Uterus (tissue), 4 donors: Measurements from ENCODE around the gene PARD3. TPM values are rescaled to one million over a fixed set of nuclear protein-coding genes. Genes with fewer than 3 reads are reported as not detected.

ENCODE experiments used
- DNase-seq, 2 donors: peaks; one replicate each; pipeline ENCODE4 v3.0.0-alpha.2; 2019 to 2020
- H3K27ac ChIP-seq, 2 donors: fragments of 200-600 bp; sonication (generic); 1 replicate in 1 of 2; 2 replicates in 1 of 2; pipeline ENCODE4 v1.5.1; 2016 to 2018
- H3K27me3 ChIP-seq, 2 donors: fragments of 200-600 bp; sonication (generic); one replicate each; pipeline ENCODE4 v1.5.1; 2018 to 2019; ENCODE audit warnings: control low read depth in 1 of 2
- H3K36me3 ChIP-seq, 2 donors: fragments of 200-600 bp; sonication (generic); one replicate each; pipeline ENCODE4 v1.5.1; 2019; ENCODE audit warnings: control low read depth in 1 of 2
- H3K4me1 ChIP-seq, 2 donors: fragments of 200-600 bp; sonication (generic); one replicate each; pipeline ENCODE4 v1.5.1; 2018 to 2019; ENCODE audit warnings: control low read depth in 1 of 2
- H3K4me3 ChIP-seq, 2 donors: fragments of 200-600 bp; sonication (generic); 1 replicate in 1 of 2; 2 replicates in 1 of 2; pipeline ENCODE4 v1.5.1; 2018 to 2019; ENCODE audit warnings: mild to moderate bottlenecking in 1 of 2
- H3K9me3 ChIP-seq, 2 donors: fragments of 200-600 bp; sonication (generic); one replicate each; pipeline ENCODE4 v1.5.1; 2019; ENCODE audit warnings: control low read depth in 1 of 2
- POLR2A ChIP-seq, 2 donors: fragments of 450-650 bp; IDR thresholded peaks; one replicate each; pipeline ENCODE4 v1.6.1; 2016; ENCODE audit warnings: antibody characterized with exemption in 2 of 2, mild to moderate bottlenecking in 1 of 2, moderate library complexity in 1 of 2
- intact Hi-C: fragments of 100-400 bp; cut with DNase I; formaldehyde crosslinking; loops from one replicate; pipeline ENCODE4 v1.15.1; 2023; ENCODE audit warnings: low total_unique reads
- total RNA-seq, 4 donors: library from RNA; depleted of rRNA in 3 of 4; stranded (reverse); fragments of >200 nt in 3 of 4; gene quantifications; one replicate each; pipeline versions ENCODE4 v1.1.0 to v1.2.4, GENCODE V29; 2014 to 2023
- TF ChIP-seq, protein P1 (sequence below), 4 experiments: fragments of 200-600 bp in 2 of 4; fragments of 450-650 bp in 2 of 4; sonication (generic) in 2 of 4; IDR thresholded peaks; one replicate each; pipeline ENCODE4 v1.5.1; 2016 to 2019; ENCODE audit warnings: antibody characterized with exemption in 4 of 4, mild to moderate bottlenecking in 2 of 4, moderate library complexity in 1 of 4
- donor health status: DM: yes; HTN: yes; CAD: no.

The PARD3 gene
- total RNA-seq, 4 donors from 2014 or later: 42.1 to 96.1 (median 51.5) TPM

GRCh38 chr10:34644224-34644623 lies 170.9 kb downstream of the PARD3 start:
- Histone ChIP-seq H3K36me3 (no peaks in the 10 kb centered on the region), H3K9me3 (no peaks in the 10 kb centered on the region), H3K27me3 (no peaks in the 10 kb centered on the region), H3K4me3 (no peak overlapping the region), H3K4me1 (no peaks in the 10 kb centered on the region), H3K27ac (no peak overlapping the region)
- intact Hi-C loops: no loop called here
- TF ChIP-seq POLR2A (IDR thresholded peaks at IDR 0.05): no peak
- TF ChIP-seq, protein P1, sequence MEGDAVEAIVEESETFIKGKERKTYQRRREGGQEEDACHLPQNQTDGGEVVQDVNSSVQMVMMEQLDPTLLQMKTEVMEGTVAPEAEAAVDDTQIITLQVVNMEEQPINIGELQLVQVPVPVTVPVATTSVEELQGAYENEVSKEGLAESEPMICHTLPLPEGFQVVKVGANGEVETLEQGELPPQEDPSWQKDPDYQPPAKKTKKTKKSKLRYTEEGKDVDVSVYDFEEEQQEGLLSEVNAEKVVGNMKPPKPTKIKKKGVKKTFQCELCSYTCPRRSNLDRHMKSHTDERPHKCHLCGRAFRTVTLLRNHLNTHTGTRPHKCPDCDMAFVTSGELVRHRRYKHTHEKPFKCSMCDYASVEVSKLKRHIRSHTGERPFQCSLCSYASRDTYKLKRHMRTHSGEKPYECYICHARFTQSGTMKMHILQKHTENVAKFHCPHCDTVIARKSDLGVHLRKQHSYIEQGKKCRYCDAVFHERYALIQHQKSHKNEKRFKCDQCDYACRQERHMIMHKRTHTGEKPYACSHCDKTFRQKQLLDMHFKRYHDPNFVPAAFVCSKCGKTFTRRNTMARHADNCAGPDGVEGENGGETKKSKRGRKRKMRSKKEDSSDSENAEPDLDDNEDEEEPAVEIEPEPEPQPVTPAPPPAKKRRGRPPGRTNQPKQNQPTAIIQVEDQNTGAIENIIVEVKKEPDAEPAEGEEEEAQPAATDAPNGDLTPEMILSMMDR (IDR thresholded peaks at IDR 0.05): no peak
- no peak for DNase-seq

DNA sequence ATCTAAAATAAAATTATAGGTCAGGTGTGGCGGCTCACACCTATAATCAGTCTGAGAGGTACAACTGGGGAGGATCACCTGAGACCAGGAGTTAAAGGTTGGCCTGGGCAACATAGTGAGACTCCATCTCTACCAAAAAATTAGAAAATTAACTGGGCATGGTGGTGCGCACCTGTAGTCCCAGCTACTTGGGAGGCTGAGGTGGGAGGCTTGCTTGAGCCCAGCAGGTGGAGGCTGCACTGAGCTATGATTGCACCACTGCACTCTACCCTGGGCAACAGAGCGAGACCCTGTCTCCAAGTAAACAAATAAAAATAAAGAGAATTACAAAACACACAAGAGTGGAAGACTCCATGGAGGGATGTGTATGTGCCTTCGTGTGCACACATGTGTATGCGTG lies 171.5 kb downstream of the PARD3 start:
- no peak for DNase-seq
- Histone ChIP-seq H3K27ac (no peak overlapping the region), H3K27me3 (no peaks in the 10 kb centered on the region), H3K9me3 (no peaks in the 10 kb centered on the region), H3K4me3 (no peak overlapping the region), H3K36me3 (no peaks in the 10 kb centered on the region), H3K4me1 (no peaks in the 10 kb centered on the region)
- no peak for TF ChIP-seq POLR2A (IDR thresholded peaks at IDR 0.05)
- TF ChIP-seq, protein P1 (IDR thresholded peaks at IDR 0.05): no peak
- intact Hi-C loops: no loop called here

GRCh38 chr10:34641913-34642558 lies 173.1 kb downstream of the PARD3 start:
- no peak for DNase-seq
- no peaks in the 10 kb centered on the region for H3K9me3 ChIP-seq
- H3K27ac ChIP-seq: no peak overlapping the region
- TF ChIP-seq, protein P1 (IDR thresholded peaks at IDR 0.05): no peak
- no peak for TF ChIP-seq POLR2A (IDR thresholded peaks at IDR 0.05)
- H3K36me3 ChIP-seq: no peaks in the 10 kb centered on the region
- H3K4me1 ChIP-seq: peaks cover 0 to 12% of the 10 kb centered on the region in 2 donors
- no peaks in the 10 kb centered on the region for H3K27me3 ChIP-seq
- intact Hi-C loops: no loop called here
- H3K4me3 ChIP-seq: no peak overlapping the region

DNA sequence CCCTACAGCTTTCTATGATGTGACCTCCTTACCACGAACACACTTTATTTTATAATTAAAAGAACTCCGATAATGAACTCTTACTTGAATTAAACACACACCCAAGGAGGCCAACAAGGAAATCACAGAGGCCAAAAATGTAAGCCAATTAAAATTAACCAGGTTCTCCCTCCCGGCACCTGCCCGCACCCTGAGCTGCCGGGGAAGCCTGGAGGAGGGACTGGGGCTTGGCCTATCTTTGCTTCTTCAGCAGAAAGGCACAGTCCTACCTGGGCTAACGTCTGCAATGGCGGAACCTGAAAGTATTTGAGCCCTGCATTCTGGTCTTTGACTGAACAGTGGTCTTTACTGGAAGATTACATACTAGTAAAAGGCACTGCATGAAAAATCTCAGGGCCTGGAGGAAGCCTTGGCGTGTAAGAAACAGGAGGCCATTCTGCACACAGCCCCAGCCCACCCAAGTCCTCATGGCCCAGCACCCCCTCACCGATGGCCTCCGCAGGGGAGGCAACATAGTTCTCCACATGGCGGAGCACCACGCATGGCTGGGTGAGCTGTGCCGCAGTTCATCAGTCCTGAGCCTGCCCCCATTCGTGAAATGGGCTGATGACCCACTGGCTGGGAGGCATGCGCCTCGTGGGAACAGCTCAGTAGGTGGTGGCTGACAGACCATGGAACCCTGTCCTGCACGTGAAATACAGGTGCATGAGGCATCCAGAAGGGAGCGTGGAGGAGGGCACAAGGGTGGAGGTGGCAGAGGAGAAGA lies 173.8 kb downstream of the PARD3 start:
- H3K36me3 ChIP-seq: no peaks in the 10 kb centered on the region
- peaks cover 0 to 12% of the 10 kb centered on the region in 2 donors for H3K4me1 ChIP-seq
- intact Hi-C loops: no loop called here
- H3K27ac ChIP-seq: no peak overlapping the region
- DNase-seq: no peak
- no peak for TF ChIP-seq POLR2A (IDR thresholded peaks at IDR 0.05)
- TF ChIP-seq, protein P1 (IDR thresholded peaks at IDR 0.05): no peak
- no peaks in the 10 kb centered on the region for H3K27me3 ChIP-seq
- H3K4me3 ChIP-seq: no peak overlapping the region
- no peaks in the 10 kb centered on the region for H3K9me3 ChIP-seq

DNA sequence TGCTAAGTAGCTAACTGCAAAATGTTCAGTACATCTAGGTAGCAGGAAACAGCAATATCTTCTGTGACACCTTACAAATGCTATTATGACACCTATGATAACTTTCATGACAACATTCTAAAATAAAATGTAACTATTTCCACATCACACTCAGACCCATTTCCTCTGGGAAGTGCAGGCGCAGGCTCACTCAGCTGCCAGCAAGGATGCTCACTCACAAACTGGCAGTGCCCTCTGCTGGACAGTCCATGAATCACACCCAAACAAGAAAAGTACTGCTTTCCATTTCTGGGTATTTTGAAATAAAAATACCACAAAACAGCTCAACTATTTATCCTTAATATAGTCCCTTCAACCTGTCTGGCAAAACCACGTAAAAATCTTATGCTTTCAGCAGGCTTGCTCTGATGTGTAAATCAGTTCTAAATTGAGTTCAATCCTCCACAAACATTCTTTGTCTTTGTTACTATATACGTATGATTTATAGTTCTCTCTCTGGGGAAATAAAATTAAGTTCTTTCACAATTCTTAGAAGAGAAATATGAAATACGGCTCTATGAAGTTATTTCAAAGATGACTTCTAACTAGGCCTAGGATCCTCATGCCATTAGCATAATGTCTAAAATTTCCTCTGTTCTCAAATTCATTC lies 176.6 kb downstream of the PARD3 start:
- Histone ChIP-seq H3K4me3 (no peak overlapping the region), H3K27me3 (no peaks in the 10 kb centered on the region), H3K27ac (peak overlapping the region; percentile 3 to 8), H3K9me3 (no peaks in the 10 kb centered on the region), H3K36me3 (no peaks in the 10 kb centered on the region), H3K4me1 (peaks cover 0 to 12% of the 10 kb centered on the region in 2 donors)
- intact Hi-C loops: loop anchor here (10.0 kb wide), 1 partner anchor 1444 kb away; no protein-coding TSS in a partner anchor
- no peak for TF ChIP-seq POLR2A (IDR thresholded peaks at IDR 0.05)
- TF ChIP-seq, protein P1 (IDR thresholded peaks at IDR 0.05): peak; percentile 89 to 92 (median 91)
- DNase-seq: peak; percentile 88 to 92
